Raji (cell line): Measurements from ENCODE around the gene APBB2.

Source experiments
- POLR2A ChIP-seq: IDR thresholded peaks from 2 replicates; pipeline ENCODE4 v1.6.1; 2011; ENCODE audit warnings: low read depth, low read length, control low read depth; ENCODE audit not compliant: insufficient read depth

The APBB2 gene

GRCh38 chr4:41000356-41000755, 214.0 kb downstream of the APBB2 start:
- no peak for TF ChIP-seq POLR2A

- no peak for TF ChIP-seq POLR2A
These were observed 215.5 kb downstream of the APBB2 start for GRCh38 chr4:40998675-40999358.

GRCh38 chr4:40995850-40996249, 218.5 kb downstream of the APBB2 start:
- TF ChIP-seq POLR2A = no peak

GRCh38 chr4:40992472-40993295, 221.7 kb downstream of the APBB2 start:
- TF ChIP-seq POLR2A = peak; percentile 48

- TF ChIP-seq POLR2A = no peak
These were observed 222.4 kb downstream of the APBB2 start for GRCh38 chr4:40991908-40992307.

- no peak for TF ChIP-seq POLR2A
These were observed 223.5 kb downstream of the APBB2 start for GRCh38 chr4:40990899-40991265.

- TF ChIP-seq POLR2A = no peak
These were observed 224.0 kb downstream of the APBB2 start for GRCh38 chr4:40990236-40990898.

- TF ChIP-seq POLR2A = no peak
These were observed 227.2 kb downstream of the APBB2 start for GRCh38 chr4:40987151-40987550.

GRCh38 chr4:40986375-40986774, 228.0 kb downstream of the APBB2 start:
- TF ChIP-seq POLR2A = no peak

GRCh38 chr4:40984051-40984450, 230.3 kb downstream of the APBB2 start:
- no peak for TF ChIP-seq POLR2A

- TF ChIP-seq POLR2A = no peak
These were observed 233.9 kb downstream of the APBB2 start for GRCh38 chr4:40980318-40980883.

GRCh38 chr4:40978548-40978947, 235.8 kb downstream of the APBB2 start:
- TF ChIP-seq POLR2A = no peak

GRCh38 chr4:40976343-40976742, 238.0 kb downstream of the APBB2 start:
- TF ChIP-seq POLR2A = no peak

- no peak for TF ChIP-seq POLR2A
These were observed 241.6 kb downstream of the APBB2 start for GRCh38 chr4:40972722-40973121.

- TF ChIP-seq POLR2A = no peak
These were observed 243.0 kb downstream of the APBB2 start for GRCh38 chr4:40971338-40971737.
